Activated CD8-positive, alpha-beta memory T cell treated with anti-CD3 and anti-CD28 coated beads, Interleukin-2, amount 50 U/mL, for 24 hours (primary cell): ENCODE data around the gene ZNF608.

ENCODE experiments used
- DNase-seq: peaks from one replicate; pipeline ENCODE4 v3.0.0-alpha.2; 2020; ENCODE audit errors: extremely low read depth

ZNF608 gene

GRCh38 chr5:124745928-124746915 lies at the start of gene ZNF608:
Gene ZNF608, minus strand, starts transcription at chr5:124746639. Its CDS starts 1,650 bp downstream, at chr5:124744989.
- no peak for DNase-seq

GRCh38 chr5:124795829-124796228 lies 49.4 kb upstream of the ZNF608 start:
- no peak for DNase-seq

GRCh38 chr5:124790895-124791732 lies 44.7 kb upstream of the ZNF608 start:
- no peak for DNase-seq

GRCh38 chr5:124790301-124790894 lies 44.0 kb upstream of the ZNF608 start:
- no peak for DNase-seq

GRCh38 chr5:124789104-124789605 lies 42.7 kb upstream of the ZNF608 start:
- no peak for DNase-seq

GRCh38 chr5:124783794-124784193 lies 37.4 kb upstream of the ZNF608 start:
- DNase-seq = no peak

- DNase-seq = no peak
These were observed 36.8 kb upstream of the ZNF608 start for GRCh38 chr5:124783285-124783684.

GRCh38 chr5:124782262-124782661 lies 35.8 kb upstream of the ZNF608 start:
- DNase-seq = no peak

- DNase-seq = no peak
These were observed 33.6 kb upstream of the ZNF608 start for GRCh38 chr5:124780011-124780410.

GRCh38 chr5:124773315-124774311 lies 27.2 kb upstream of the ZNF608 start:
- DNase-seq = no peak

- no peak for DNase-seq
These were observed 26.2 kb upstream of the ZNF608 start for GRCh38 chr5:124772457-124773200.

GRCh38 chr5:124771761-124772160 lies 25.3 kb upstream of the ZNF608 start:
- no peak for DNase-seq

GRCh38 chr5:124764992-124765611 lies 18.7 kb upstream of the ZNF608 start:
- DNase-seq = no peak

GRCh38 chr5:124764585-124764984 lies 18.1 kb upstream of the ZNF608 start:
- DNase-seq = no peak

- no peak for DNase-seq
These were observed 14.6 kb upstream of the ZNF608 start for GRCh38 chr5:124761010-124761409.

- DNase-seq = no peak
These were observed 14.2 kb upstream of the ZNF608 start for GRCh38 chr5:124760608-124761007.

GRCh38 chr5:124755565-124755964 lies 9.1 kb upstream of the ZNF608 start:
- no peak for DNase-seq

- no peak for DNase-seq
These were observed 8.6 kb upstream of the ZNF608 start for GRCh38 chr5:124755041-124755440.

- no peak for DNase-seq
These were observed 7.9 kb upstream of the ZNF608 start for GRCh38 chr5:124754206-124754927.
